Mammary epithelial cell (primary cell): ENCODE data around the gene LRRC36.

Source experiments
- CTCF ChIP-seq, 2 donors: IDR thresholded peaks in 1 of 2; conservative IDR thresholded peaks in 1 of 2; 2 replicates each; pipeline ENCODE4 v1.5.1; 2011 to 2012; ENCODE audit warnings: inconsistent platforms in 2 of 2, low read length in 2 of 2, mild to moderate bottlenecking in 2 of 2, control low read depth in 1 of 2, low read depth in 1 of 2; ENCODE audit not compliant: insufficient read depth in 1 of 2; ENCODE audit errors: extremely low read depth in 1 of 2
- EZH2 ChIP-seq: IDR thresholded peaks from 2 replicates; pipeline ENCODE4 v1.6.1; 2012; ENCODE audit warnings: low read length, inconsistent platforms, borderline replicate concordance

- TF ChIP-seq CTCF (conservative IDR thresholded peaks at IDR 0.05 in 1 of 2, IDR thresholded peaks at IDR 0.05 in 1 of 2; ENCODE audit: extremely low read depth in 1 of 2, insufficient read depth in 1 of 2, low read depth in 1 of 2, low read length in 2 of 2), result no peak
- no peak for TF ChIP-seq EZH2
These were observed 32.4 kb upstream of the LRRC36 start for GRCh38 chr16:67294171-67294757.
